Stomach (tissue), 4 donors: Measurements from ENCODE around the gene BBS9.

Source experiments
- CTCF ChIP-seq, 7 experiments: fragments of 450-650 bp in 4 of 7; fragments of 200-600 bp in 3 of 7; sonication (generic) in 3 of 7; IDR thresholded peaks; one replicate each; pipeline ENCODE4 v1.5.1; 2016 to 2019; ENCODE audit warnings: antibody characterized with exemption in 7 of 7, control low read depth in 2 of 7, mild to moderate bottlenecking in 1 of 7
- POLR2A ChIP-seq, 4 donors: fragments of 450-650 bp; IDR thresholded peaks; one replicate each; pipeline ENCODE4 v1.6.1; 2016; ENCODE audit warnings: antibody characterized with exemption in 4 of 4, control low read depth in 2 of 4, mild to moderate bottlenecking in 1 of 4, moderate library complexity in 1 of 4
- POLR2AphosphoS5 ChIP-seq, 3 donors: sonication (generic); formaldehyde crosslinking; IDR thresholded peaks; one replicate each; pipeline ENCODE4 v1.6.1; 2016; ENCODE audit warnings: antibody characterized with exemption in 3 of 3

GRCh38 chr7:33400214-33400538 lies 270.8 kb downstream of the BBS9 start:
- TF ChIP-seq POLR2AphosphoS5 (IDR thresholded peaks at IDR 0.05) = no peak
- TF ChIP-seq CTCF (IDR thresholded peaks at IDR 0.05) = no peak
- no peak for TF ChIP-seq POLR2A (IDR thresholded peaks at IDR 0.05)
